BLaER1 (cell line): Measurements from ENCODE around the gene KLF4.

Experiments
- H3K27ac ChIP-seq: shearing (Covaris generic); formaldehyde crosslinking; 2 replicates; pipeline ENCODE4 v1.8.1; 2022
- H3K27me3 ChIP-seq: shearing (Covaris generic); formaldehyde crosslinking; 2 replicates; pipeline ENCODE4 v1.8.1; 2022
- H3K36me3 ChIP-seq: shearing (Covaris generic); formaldehyde crosslinking; 2 replicates; pipeline ENCODE4 v1.8.1; 2022
- H3K4me1 ChIP-seq: shearing (Covaris generic); formaldehyde crosslinking; 2 replicates; pipeline ENCODE4 v1.8.1; 2022
- H3K4me2 ChIP-seq: shearing (Covaris generic); formaldehyde crosslinking; 2 replicates; pipeline ENCODE4 v1.8.1; 2022
- H3K4me3 ChIP-seq: shearing (Covaris generic); formaldehyde crosslinking; 2 replicates; pipeline ENCODE4 v1.8.1; 2022
- H3K9ac ChIP-seq: shearing (Covaris generic); formaldehyde crosslinking; 2 replicates; pipeline ENCODE4 v1.8.1; 2022
- H3K9me3 ChIP-seq: shearing (Covaris generic); formaldehyde crosslinking; 2 replicates; pipeline ENCODE4 v1.8.1; 2022
- H4K20me1 ChIP-seq: shearing (Covaris generic); formaldehyde crosslinking; 2 replicates; pipeline ENCODE4 v1.8.1; 2022
- Cebpa-rat ChIP-seq: shearing (Covaris generic); IDR thresholded peaks from 2 replicates; pipeline ENCODE4 v1.8.1; 2022

KLF4 gene

DNA sequence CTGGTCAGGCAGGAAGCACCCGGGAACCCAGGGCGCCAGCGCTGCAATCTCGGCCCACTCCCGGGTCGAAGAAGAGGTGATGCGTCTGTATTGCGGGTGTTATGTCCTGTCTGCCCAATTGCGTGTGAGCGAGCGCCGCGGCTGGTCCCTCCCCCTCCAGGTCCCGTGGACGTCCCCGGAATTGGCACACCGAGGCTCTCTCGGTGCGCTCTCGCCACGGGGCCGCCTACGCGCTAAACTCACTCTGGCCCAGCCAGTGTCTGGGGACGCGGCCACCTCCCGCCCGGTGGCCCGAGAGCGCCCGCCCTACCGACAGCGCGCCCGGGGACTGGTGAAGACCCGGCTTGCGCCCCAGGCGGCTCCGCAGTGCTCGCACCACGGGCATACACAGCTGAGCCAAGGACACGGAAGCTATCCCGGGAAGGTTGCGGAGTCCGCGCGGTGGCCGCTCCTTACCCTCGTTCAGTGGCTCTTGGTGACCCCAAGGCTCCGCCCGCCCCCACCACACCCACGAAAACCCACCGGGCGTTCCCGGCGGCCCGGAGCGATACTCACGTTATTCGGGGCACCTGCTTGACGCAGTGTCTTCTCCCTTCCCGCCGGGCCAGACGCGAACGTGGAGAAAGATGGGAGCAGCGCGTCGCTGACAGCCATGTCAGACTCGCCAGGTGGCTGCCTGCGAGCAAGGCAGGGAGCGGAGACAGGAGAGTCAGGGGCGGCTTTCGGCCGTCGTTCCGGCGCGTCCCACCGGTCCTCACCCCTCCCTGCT, 1.0 kb downstream of the KLF4 start:
- no peaks in the 10 kb centered on the region for H3K36me3 ChIP-seq
- no peak overlapping the region for H3K27ac ChIP-seq
- TF ChIP-seq Cebpa-rat = no peak
- peak overlapping the region; percentile 70 for H3K4me3 ChIP-seq
- H3K4me2 ChIP-seq = peak overlapping the region; percentile 99
- peaks cover 27% of the 10 kb centered on the region for H4K20me1 ChIP-seq
- peaks cover 8% of the 10 kb centered on the region for H3K9me3 ChIP-seq
- peak overlapping the region; percentile 43 for H3K9ac ChIP-seq
- H3K4me1 ChIP-seq = peaks cover 29% of the 10 kb centered on the region
- peaks cover 72% of the 10 kb centered on the region for H3K27me3 ChIP-seq

DNA sequence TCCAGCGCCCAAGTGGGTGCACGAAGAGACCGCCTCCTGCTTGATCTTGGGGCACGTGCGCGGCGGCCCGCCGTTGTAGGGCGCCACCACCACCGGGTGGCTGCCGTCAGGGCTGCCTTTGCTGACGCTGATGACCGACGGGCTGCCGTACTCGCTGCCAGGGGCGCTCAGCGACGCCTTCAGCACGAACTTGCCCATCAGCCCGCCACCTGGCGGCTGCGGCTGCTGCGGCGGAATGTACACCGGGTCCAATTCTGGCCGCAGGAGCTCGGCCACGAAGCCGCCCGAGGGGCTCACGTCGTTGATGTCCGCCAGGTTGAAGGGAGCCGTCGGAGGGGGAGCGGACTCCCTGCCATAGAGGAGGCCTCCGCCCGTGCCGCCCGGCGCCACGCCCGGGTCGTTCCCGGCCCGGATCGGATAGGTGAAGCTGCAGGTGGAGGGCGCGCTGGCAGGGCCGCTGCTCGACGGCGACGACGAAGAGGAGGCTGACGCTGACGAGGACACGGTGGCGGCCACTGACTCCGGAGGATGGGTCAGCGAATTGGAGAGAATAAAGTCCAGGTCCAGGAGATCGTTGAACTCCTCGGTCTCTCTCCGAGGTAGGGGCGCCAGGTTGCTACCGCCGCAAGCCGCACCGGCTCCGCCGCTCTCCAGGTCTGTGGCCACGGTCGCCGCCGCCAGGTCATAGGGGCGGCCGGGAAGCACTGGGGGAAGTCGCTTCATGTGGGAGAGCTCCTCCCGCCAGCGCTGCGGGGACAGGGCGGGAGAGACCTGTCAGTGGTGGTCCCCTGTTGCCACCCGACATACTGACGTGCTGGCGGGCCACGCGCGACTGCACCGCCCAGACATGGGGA, 1.8 kb downstream of the KLF4 start:
- Histone ChIP-seq H3K9me3 (peaks cover 8% of the 10 kb centered on the region), H3K4me3 (peak overlapping the region; percentile 70), H3K4me1 (peaks cover 29% of the 10 kb centered on the region), H4K20me1 (peaks cover 27% of the 10 kb centered on the region), H3K4me2 (peak overlapping the region; percentile 99), H3K27ac (no peak overlapping the region), H3K36me3 (no peaks in the 10 kb centered on the region), H3K27me3 (peaks cover 68% of the 10 kb centered on the region), H3K9ac (no peak overlapping the region)
- no peak for TF ChIP-seq Cebpa-rat

DNA sequence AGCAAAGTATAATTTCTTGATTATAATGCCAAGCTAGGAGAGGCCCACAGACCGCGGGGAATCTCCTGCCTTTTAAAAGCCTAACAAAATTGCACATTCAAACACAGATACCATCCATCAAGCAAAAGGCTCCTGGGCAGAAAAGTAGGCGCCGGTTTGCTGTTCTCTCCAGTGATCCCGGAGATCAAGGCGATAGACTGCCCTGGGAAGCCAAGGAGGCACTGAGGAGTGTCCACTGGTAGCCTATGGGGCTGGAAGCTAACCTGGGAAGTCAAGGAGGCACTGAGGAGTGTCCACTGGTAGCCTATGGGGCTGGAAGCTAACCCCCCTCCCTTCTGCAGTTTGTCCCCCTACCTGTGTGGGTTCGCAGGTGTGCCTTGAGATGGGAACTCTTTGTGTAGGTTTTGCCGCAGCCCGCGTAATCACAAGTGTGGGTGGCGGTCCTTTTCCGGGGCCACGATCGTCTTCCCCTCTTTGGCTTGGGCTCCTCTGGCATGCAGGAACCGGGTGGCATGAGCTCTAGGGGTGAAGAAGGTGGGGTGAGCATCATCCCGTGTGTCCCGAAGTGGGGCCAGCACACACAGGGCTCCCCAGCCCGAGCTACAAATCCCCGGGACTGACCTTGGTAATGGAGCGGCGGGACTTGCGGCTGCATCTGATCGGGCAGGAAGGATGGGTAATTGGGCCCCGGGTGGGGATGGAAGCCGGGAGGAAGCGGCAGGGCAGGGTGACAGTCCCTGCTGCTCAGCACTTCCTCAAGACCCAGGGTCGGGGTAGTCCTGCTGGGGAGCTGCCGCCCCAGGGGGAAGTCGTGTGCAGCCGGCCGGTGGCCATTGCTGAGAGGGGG, 2.7 kb downstream of the KLF4 start:
- no peak overlapping the region for H3K9ac ChIP-seq
- H3K4me2 ChIP-seq = peak overlapping the region; percentile 99
- peaks cover 27% of the 10 kb centered on the region for H4K20me1 ChIP-seq
- H3K4me1 ChIP-seq = peaks cover 29% of the 10 kb centered on the region
- no peak for TF ChIP-seq Cebpa-rat
- H3K27ac ChIP-seq = no peak overlapping the region
- peaks cover 8% of the 10 kb centered on the region for H3K9me3 ChIP-seq
- no peaks in the 10 kb centered on the region for H3K36me3 ChIP-seq
- peaks cover 61% of the 10 kb centered on the region for H3K27me3 ChIP-seq
- 0 out of 2 replicates have a peak overlapping the region, but pooled peaks have one; percentile 70 for H3K4me3 ChIP-seq

DNA sequence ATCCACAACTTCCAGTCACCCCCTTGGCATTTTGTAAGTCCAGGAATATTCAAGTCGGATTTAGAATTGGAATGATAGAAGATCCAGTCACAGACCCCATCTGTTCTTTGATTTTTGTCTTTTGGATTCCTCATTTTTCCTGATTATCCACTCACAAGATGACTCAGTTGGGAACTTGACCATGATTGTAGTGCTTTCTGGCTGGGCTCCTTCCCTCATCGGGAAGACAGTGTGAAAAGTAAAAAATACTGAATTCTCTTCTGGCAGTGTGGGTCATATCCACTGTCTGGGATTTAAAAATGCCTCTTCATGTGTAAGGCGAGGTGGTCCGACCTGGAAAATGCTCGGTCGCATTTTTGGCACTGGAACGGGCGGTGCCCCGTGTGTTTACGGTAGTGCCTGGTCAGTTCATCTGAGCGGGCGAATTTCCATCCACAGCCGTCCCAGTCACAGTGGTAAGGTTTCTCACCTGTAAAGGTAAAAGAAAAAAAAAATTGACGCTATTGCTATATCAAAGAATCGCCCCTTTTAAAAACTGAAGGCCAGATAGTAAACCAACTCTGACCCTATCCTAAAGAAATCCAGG, 4.0 kb downstream of the KLF4 start:
- peaks cover 27% of the 10 kb centered on the region for H3K4me1 ChIP-seq
- no peak overlapping the region for H3K4me3 ChIP-seq
- no peak for TF ChIP-seq Cebpa-rat
- no peaks in the 10 kb centered on the region for H3K36me3 ChIP-seq
- peaks cover 8% of the 10 kb centered on the region for H3K9me3 ChIP-seq
- peaks cover 48% of the 10 kb centered on the region for H3K27me3 ChIP-seq
- no peak overlapping the region for H3K4me2 ChIP-seq
- no peak overlapping the region for H3K27ac ChIP-seq
- H3K9ac ChIP-seq = no peak overlapping the region
- H4K20me1 ChIP-seq = peaks cover 27% of the 10 kb centered on the region

DNA sequence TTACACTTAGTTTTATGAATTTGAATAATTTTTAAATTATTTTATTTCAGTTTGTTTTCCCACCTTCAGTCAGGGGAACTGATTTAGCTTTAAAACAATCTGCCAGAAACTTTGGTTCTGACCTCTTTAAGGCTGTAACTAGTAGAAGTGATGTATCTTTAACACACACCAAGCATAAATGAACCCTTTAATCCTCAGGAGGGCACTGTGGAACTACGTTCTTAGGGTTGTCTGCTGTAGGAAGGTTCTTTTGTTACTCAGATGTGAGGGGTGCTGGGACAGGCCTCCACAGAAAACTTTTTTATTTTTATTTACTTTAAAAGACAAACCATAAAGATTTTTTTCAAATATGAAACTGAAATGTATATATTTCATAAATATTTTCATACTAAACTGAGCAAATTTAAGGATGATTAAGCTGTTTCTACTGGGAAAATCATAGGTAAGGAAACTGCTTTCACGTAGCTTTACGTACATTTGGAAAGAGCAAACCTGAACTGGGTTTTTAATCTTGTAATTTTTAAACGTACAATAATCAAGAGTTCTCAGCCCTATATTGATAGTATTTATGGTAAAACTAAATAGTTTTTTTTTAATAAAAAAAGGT, 5.3 kb downstream of the KLF4 start:
- Histone ChIP-seq H3K27me3 (peaks cover 38% of the 10 kb centered on the region), H3K9ac (no peak overlapping the region), H3K4me1 (peaks cover 21% of the 10 kb centered on the region), H3K4me2 (no peak overlapping the region), H3K9me3 (peaks cover 8% of the 10 kb centered on the region), H3K27ac (no peak overlapping the region), H3K4me3 (no peak overlapping the region), H4K20me1 (peaks cover 27% of the 10 kb centered on the region), H3K36me3 (no peaks in the 10 kb centered on the region)
- TF ChIP-seq Cebpa-rat = no peak

DNA sequence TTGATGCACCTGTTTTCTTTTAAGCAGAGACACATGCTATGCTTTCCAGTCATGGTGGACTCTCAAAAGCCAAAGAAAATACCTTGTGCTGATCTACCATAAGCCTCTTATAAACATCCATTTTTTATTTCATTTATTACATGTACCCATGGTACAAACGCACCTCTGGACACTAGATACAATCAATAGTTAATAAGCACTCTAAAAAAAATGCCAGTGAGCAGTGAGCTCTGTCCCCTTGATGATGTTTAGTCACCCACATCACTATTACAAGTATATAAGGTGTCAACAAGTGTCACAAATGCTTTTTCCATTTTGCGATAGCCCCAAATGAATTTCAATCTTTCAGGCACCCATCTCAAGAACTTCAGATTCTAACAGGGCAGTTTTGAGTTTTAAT, 5.9 kb downstream of the KLF4 start:
- Histone ChIP-seq H3K4me2 (no peak overlapping the region), H3K9ac (no peak overlapping the region), H3K9me3 (peaks cover 8% of the 10 kb centered on the region), H4K20me1 (peaks cover 23% of the 10 kb centered on the region), H3K27ac (no peak overlapping the region), H3K4me1 (peaks cover 16% of the 10 kb centered on the region), H3K4me3 (no peak overlapping the region), H3K36me3 (no peaks in the 10 kb centered on the region), H3K27me3 (peaks cover 33% of the 10 kb centered on the region)
- TF ChIP-seq Cebpa-rat = no peak

DNA sequence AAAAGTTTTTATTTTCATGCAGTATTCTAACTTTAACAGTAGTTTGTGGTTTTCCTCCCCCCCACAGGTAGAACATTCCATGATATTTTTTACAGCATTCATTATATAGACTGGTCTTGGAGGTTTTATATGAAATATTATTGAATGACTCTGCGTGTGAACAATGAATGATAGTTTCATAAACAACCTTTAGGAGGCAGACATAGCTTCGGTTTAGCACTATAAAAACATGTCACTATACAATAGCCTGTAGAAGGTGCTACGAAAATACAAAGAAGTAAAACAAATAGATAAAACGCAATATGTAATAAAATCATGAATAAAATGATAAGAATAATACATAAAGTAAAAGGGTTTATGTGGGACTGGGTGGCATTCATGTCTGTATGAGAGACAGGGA, 8.5 kb downstream of the KLF4 start:
- Histone ChIP-seq H3K27ac (no peak overlapping the region), H3K9me3 (no peaks in the 10 kb centered on the region), H4K20me1 (no peaks in the 10 kb centered on the region), H3K36me3 (no peaks in the 10 kb centered on the region), H3K4me1 (no peaks in the 10 kb centered on the region), H3K27me3 (peaks cover 7% of the 10 kb centered on the region), H3K4me3 (no peak overlapping the region), H3K4me2 (no peak overlapping the region), H3K9ac (no peak overlapping the region)
- TF ChIP-seq Cebpa-rat = no peak

DNA sequence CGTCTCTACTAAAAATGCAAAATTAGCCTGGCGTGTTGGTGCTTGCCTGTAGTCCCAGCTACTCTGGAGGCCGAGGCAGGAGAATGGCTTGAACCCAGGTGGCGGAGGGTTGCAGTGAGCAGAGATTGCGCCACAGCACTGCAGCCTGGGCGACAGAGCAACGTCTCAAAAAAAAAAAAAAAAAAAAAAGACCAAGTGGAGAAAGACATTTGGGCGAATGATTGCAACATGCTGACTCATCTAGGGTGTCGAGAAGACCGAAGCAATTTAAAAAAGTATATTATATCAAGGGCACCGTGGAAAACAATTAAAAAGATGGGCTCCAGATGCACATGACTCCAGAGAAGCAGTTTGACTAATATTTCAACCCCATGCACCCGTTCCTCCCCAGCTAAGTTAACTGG, 9.2 kb downstream of the KLF4 start:
- TF ChIP-seq Cebpa-rat = no peak
- H3K4me2 ChIP-seq = no peak overlapping the region
- no peaks in the 10 kb centered on the region for H3K4me1 ChIP-seq
- H3K9me3 ChIP-seq = no peaks in the 10 kb centered on the region
- no peak overlapping the region for H3K9ac ChIP-seq
- H3K27ac ChIP-seq = no peak overlapping the region
- no peak overlapping the region for H3K4me3 ChIP-seq
- no peaks in the 10 kb centered on the region for H4K20me1 ChIP-seq
- no peaks in the 10 kb centered on the region for H3K36me3 ChIP-seq
- peaks cover under 1% of the 10 kb centered on the region for H3K27me3 ChIP-seq

DNA sequence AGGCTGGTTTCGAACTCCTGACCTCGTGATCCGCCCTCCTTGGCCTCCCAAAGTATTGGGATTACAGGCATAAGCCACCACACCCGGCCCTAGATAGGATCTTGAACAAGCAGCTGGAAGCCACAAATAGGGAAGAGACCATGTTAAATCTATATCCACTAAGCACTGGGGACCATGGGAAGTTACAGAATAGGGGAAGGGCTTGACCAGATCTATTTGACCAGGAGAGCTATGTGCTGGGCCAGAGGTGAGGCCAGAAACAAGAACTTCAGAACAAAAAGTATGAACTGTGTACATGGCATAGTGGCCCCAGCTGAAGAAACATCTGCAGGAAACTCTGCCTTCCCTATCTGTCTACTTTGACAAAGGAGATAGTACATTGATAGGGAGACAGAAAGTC, 10.8 kb downstream of the KLF4 start:
- H4K20me1 ChIP-seq = no peaks in the 10 kb centered on the region
- TF ChIP-seq Cebpa-rat = no peak
- no peaks in the 10 kb centered on the region for H3K36me3 ChIP-seq
- H3K27me3 ChIP-seq = no peaks in the 10 kb centered on the region
- H3K9ac ChIP-seq = no peak overlapping the region
- no peak overlapping the region for H3K4me2 ChIP-seq
- H3K4me3 ChIP-seq = no peak overlapping the region
- no peaks in the 10 kb centered on the region for H3K9me3 ChIP-seq
- H3K4me1 ChIP-seq = no peaks in the 10 kb centered on the region
- no peak overlapping the region for H3K27ac ChIP-seq
